HL-60/S4 treated with retinoic acid at 250 ng/mL for 4 days and 3 days (cell line): ENCODE measurements around the gene TBXAS1.

Source experiments
- in situ Hi-C: fragments of 300-500 bp; cut with MboI; formaldehyde crosslinking; loops from 2 replicates; pipeline ENCODE4 v1.7.0; 2022; ENCODE audit warnings: low sequenced_read_pairs

TBXAS1 gene

GRCh38 chr7:140017543-140017942 lies 188.5 kb downstream of the TBXAS1 start:
- in situ Hi-C loops = loop anchor here (25.0 kb wide), 2 partner anchors 320 to 505 kb away; partner anchors contain the start of gene CLEC2L

DNA sequence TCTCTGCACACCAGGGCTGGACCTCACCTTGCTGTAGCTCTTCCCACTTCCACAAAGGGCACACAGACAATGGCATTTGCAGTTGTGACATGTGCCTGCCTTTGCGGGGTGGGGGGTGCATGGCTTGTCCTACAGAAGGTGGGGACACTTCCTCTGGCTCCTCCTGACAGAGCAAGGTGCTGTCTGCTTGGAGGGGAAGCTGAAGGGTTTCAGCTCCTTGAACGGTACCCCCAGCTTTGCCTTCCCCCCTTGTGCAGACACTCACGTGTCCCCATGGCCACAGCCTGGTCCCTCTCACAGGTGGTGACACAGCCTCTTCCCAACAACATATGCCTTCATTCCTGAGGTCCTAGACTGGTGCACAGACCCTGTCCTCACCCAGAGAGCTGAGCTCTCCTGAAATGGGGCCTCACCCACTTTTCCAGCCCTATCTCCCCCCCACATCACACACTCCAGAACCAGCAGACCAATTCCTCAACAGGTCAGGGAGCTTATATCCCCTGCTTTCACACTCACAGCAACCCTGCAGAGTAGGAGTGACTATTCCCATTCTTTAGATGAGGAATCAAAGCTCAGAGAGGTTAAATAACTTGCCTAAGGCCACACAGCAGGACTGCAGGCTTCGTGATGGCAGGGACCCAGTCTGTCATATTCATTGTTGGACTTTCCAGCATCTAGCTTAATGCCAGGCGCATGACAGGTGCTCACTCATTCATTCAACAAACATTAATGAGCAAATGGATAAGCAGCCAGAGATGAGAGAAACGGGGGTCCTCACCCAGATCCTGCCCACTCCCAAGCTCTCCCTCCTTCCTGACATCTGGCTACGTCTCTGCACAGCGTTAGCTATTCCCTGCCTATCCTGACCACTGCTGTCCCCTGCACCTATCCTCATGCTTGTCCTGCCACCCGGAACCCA lies 189.3 kb downstream of the TBXAS1 start:
- in situ Hi-C loops = loop anchor here (25.0 kb wide), 2 partner anchors 319 to 506 kb away; partner anchors contain the start of gene CLEC2L

GRCh38 chr7:140019172-140019571 lies 190.1 kb downstream of the TBXAS1 start:
- in situ Hi-C loops = loop anchor here (25.0 kb wide), 2 partner anchors 318 to 507 kb away; partner anchors contain the start of gene CLEC2L

GRCh38 chr7:140019606-140020005 lies 190.5 kb downstream of the TBXAS1 start:
- in situ Hi-C loops = loop anchor here (25.0 kb wide), 2 partner anchors 318 to 507 kb away; partner anchors contain the start of gene CLEC2L

- in situ Hi-C loops = loop anchor here (25.0 kb wide), 2 partner anchors 316 to 509 kb away; partner anchors contain the start of gene CLEC2L
Observed at GRCh38 chr7:140021603-140022002, 192.5 kb downstream of the TBXAS1 start.

GRCh38 chr7:140022582-140023211 lies 193.6 kb downstream of the TBXAS1 start:
- in situ Hi-C loops = loop anchor here (25.0 kb wide), 2 partner anchors 315 to 510 kb away; partner anchors contain the start of gene CLEC2L

GRCh38 chr7:140023728-140024127 lies 194.7 kb downstream of the TBXAS1 start:
- in situ Hi-C loops = loop anchor here (25.0 kb wide), 2 partner anchors 314 to 511 kb away; partner anchors contain the start of gene CLEC2L

GRCh38 chr7:140024585-140024984 lies 195.5 kb downstream of the TBXAS1 start:
- in situ Hi-C loops = loop anchor here (25.0 kb wide), 2 partner anchors 313 to 512 kb away; partner anchors contain the start of gene CLEC2L

- in situ Hi-C loops = no loop called here
Observed at GRCh38 chr7:140025241-140025640, 196.2 kb downstream of the TBXAS1 start.

DNA sequence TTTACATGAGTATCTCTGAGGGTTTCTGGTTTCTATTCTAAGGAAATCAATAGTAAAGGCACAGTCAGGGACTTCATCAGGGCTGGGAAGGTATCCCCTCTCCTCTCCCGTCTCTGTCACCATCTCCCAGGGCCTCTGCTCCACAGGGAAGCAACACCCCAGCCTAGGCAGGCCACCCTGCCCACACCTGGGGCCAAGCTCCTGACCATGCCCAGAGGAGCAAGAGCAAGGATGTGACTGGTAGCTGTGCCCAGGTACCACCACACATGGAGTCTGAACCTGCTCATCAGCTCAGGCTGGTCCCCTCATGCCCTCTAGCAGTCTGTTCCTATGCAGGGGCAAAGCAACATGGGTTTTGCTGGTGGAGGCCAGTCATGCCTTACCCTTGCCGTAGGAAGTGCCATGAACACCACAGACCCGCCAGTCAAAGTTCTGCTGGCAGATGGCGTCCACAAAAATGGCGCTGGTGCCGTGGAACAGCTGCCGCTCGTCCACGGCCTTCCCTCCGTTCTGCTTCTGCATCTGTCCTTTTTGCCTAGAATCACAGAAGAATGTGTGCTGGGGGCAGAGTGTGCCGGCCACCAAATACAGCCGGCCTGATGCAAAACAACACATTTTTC lies 196.9 kb downstream of the TBXAS1 start:
- in situ Hi-C loops = no loop called here

GRCh38 chr7:140026935-140027334 lies 197.9 kb downstream of the TBXAS1 start:
- in situ Hi-C loops = no loop called here

DNA sequence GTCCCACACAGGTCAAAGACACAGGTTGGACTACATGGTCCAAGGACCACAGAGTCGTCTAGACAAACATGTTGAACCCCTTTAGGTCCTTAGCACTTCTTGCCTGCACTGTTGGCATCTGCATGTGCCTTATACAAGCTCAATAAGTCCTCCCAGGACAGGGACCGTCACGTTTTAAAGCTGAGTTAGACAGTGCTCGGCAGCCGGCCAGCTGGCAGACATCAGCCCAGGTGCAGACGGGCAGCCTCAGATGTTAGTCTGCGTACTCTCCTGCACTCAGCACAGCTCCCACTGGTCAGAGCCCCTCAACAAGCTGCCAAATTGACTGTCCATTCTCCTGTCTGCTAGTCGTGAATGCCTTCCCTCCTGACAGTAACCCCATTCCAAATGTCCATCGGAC lies 198.8 kb downstream of the TBXAS1 start:
- in situ Hi-C loops = no loop called here

- in situ Hi-C loops = no loop called here
Observed at GRCh38 chr7:140028311-140028710, 199.2 kb downstream of the TBXAS1 start.

DNA sequence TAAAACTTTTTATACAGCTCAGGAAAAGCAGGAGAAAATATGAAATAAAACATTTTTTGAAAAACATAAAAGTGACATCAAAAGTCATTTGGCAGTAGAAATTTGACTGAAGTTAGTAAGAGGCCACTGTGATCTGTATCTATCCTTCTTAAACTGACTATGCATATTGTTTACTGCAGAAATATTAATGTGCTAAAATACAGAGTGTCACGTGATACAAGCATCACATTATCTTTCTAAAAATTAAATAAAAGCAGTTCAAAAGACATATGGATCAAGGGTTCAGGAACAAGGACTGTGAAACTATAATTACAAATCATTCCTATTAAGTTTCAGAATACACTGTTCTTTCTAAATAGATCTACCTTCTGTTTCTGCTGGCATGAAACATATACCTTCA lies 200.0 kb downstream of the TBXAS1 start:
- in situ Hi-C loops = no loop called here

- in situ Hi-C loops = no loop called here
Observed at GRCh38 chr7:140031364-140031763, 202.3 kb downstream of the TBXAS1 start.

- in situ Hi-C loops = no loop called here
Observed at GRCh38 chr7:140033036-140033435, 204.0 kb downstream of the TBXAS1 start.

DNA sequence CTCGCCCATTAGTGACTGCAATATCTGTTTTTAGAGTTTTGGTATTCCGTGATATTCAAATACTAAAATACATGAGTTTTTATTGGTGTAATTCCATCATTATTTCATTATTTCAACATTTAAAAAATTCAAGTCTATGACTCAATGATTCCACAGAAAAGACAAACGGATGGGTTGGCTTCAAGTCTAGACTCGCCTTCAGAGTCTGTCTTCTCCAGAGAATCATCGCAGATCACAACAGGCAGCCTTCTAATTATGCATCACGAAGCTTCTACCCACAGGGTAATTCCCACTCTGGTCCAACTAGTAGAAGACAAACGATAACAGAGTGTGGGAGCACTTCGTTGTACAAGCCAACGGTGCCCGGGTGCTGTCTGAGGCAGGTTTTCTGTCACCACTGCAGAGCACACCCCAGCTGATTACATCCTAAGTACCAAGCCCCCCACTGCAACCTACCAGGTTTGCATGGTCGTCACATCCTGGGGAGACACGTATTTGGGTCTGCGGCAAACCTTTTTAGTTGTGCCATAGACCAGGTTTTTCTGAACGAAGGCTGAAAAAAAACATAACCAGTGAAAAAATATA lies 204.8 kb downstream of the TBXAS1 start:
- in situ Hi-C loops = no loop called here

- in situ Hi-C loops = no loop called here
Observed at GRCh38 chr7:140034421-140034820, 205.4 kb downstream of the TBXAS1 start.

GRCh38 chr7:140035400-140036223 lies 206.5 kb downstream of the TBXAS1 start:
- in situ Hi-C loops = no loop called here
